HG03558 (cell line): ENCODE data around the gene MRPL39.

Experiments
- ATAC-seq: cut with Tn5 transposase; IDR thresholded peaks from one replicate; pipeline ENCODE4 v1.9.1; 2021; ENCODE audit warnings: moderate number of reproducible peaks; ENCODE audit not compliant: unreplicated experiment; ENCODE audit errors: extremely low read depth

Gene MRPL39

GRCh38 chr21:25551569-25551968, 55.7 kb downstream of the MRPL39 start:
- ATAC-seq: no peak

GRCh38 chr21:25550352-25551120, 56.7 kb downstream of the MRPL39 start:
- no peak for ATAC-seq

- ATAC-seq: no peak
These were observed 66.2 kb downstream of the MRPL39 start for GRCh38 chr21:25541042-25541441.

- ATAC-seq: no peak
These were observed 67.7 kb downstream of the MRPL39 start for GRCh38 chr21:25539606-25540005.

GRCh38 chr21:25537174-25537573, 70.1 kb downstream of the MRPL39 start:
- no peak for ATAC-seq

GRCh38 chr21:25536752-25537151, 70.5 kb downstream of the MRPL39 start:
- ATAC-seq: no peak

- no peak for ATAC-seq
These were observed 71.4 kb downstream of the MRPL39 start for GRCh38 chr21:25535849-25536248.
